ENCODE measurements around the gene SLC38A7. TPM values are rescaled to one million over a fixed set of nuclear protein-coding genes. Genes with fewer than 3 reads are reported as not detected.

The SLC38A7 gene
- total and polyA plus RNA-seq, 2 of the 13 experiments (the other 11 are each of a cell fraction or from before 2014, with no cell fraction given), result 13.2 to 14.1 TPM

GRCh38 chr16:58654560-58655214 is 29.9 kb downstream of the SLC38A7 start (continued):
- TF ChIP-seq ZNF513 (CRISPR knock-in tag; conservative IDR thresholded peaks at IDR 0.05) (no peak), ZNF878 (CRISPR knock-in tag; IDR thresholded peaks at IDR 0.05) (no peak), ZNF816 (CRISPR knock-in tag; IDR thresholded peaks at IDR 0.05; ENCODE audit: borderline replicate concordance) (no peak), ZNF432 (CRISPR knock-in tag; IDR thresholded peaks at IDR 0.05; ENCODE audit: borderline replicate concordance) (no peak), ZBTB3 (CRISPR knock-in tag; IDR thresholded peaks at IDR 0.05; ENCODE audit: borderline replicate concordance, low read depth) (no peak), ZNF44 (CRISPR knock-in tag; IDR thresholded peaks at IDR 0.05) (no peak), HNF1A (IDR thresholded peaks at IDR 0.05; ENCODE audit: low read depth) (no peak), HNF1A (CRISPR knock-in tag; IDR thresholded peaks at IDR 0.05; ENCODE audit: borderline replicate concordance) (no peak), SRSF1 (optimal IDR thresholded peaks at IDR 0.05; ENCODE audit: low read depth, low read length) (no peak), THRA (CRISPR knock-in tag; IDR thresholded peaks at IDR 0.05; ENCODE audit: borderline replicate concordance) (no peak), PBX2 (CRISPR knock-in tag; IDR thresholded peaks at IDR 0.05) (no peak), GMEB1 (CRISPR knock-in tag; IDR thresholded peaks at IDR 0.05; ENCODE audit: borderline replicate concordance) (no peak), HOXA9 (CRISPR knock-in tag; IDR thresholded peaks at IDR 0.05; ENCODE audit: borderline replicate concordance) (no peak), NBN (conservative IDR thresholded peaks at IDR 0.05) (no peak), ZNF121 (CRISPR knock-in tag; IDR thresholded peaks at IDR 0.05) (no peak), ZNF276 (CRISPR knock-in tag; IDR thresholded peaks at IDR 0.05; ENCODE audit: low read depth) (no peak), EEA1 (CRISPR knock-in tag; IDR thresholded peaks at IDR 0.05; ENCODE audit: borderline replicate concordance) (no peak)

All from HepG2 (cell line).